Uterus (tissue), 2 donors: ENCODE data around the gene RBBP8NL.

ENCODE experiments used
- CTCF ChIP-seq, 4 experiments: fragments of 200-600 bp in 2 of 4; fragments of 450-650 bp in 2 of 4; sonication (generic) in 2 of 4; IDR thresholded peaks; one replicate each; pipeline ENCODE4 v1.5.1; 2016 to 2019; ENCODE audit warnings: antibody characterized with exemption in 4 of 4, mild to moderate bottlenecking in 2 of 4, moderate library complexity in 1 of 4
- POLR2A ChIP-seq, 2 donors: fragments of 450-650 bp; IDR thresholded peaks; one replicate each; pipeline ENCODE4 v1.6.1; 2016; ENCODE audit warnings: antibody characterized with exemption in 2 of 2, mild to moderate bottlenecking in 1 of 2, moderate library complexity in 1 of 2

- TF ChIP-seq CTCF (IDR thresholded peaks at IDR 0.05) (no peak), POLR2A (IDR thresholded peaks at IDR 0.05) (no peak)
These were observed 9.2 kb downstream of the RBBP8NL start for GRCh38 chr20:62417981-62418708.
